ENCODE data around the gene PIH1D2. TPM values are rescaled to one million over a fixed set of nuclear protein-coding genes. Genes with fewer than 3 reads are reported as not detected.

The PIH1D2 gene
- total and polyA plus RNA-seq, 9 of the 15 experiments (the other 6 are each of a cell fraction or from before 2014, with no cell fraction given) = 1.5 to 5.4 (median 3.0) TPM

- TF ChIP-seq ZBTB49 (CRISPR knock-in tag; IDR thresholded peaks at IDR 0.05; ENCODE audit: borderline replicate concordance) (no peak), CEBPZ (IDR thresholded peaks at IDR 0.05; ENCODE audit: borderline replicate concordance, low read depth, low read length) (no peak), DNMT1 (IDR thresholded peaks at IDR 0.05) (no peak), BRCA1 (IDR thresholded peaks at IDR 0.05) (no peak), BRCA1 (CRISPR knock-in tag; IDR thresholded peaks at IDR 0.05) (no peak), ZNF277 (CRISPR knock-in tag; IDR thresholded peaks at IDR 0.05; ENCODE audit: borderline replicate concordance) (no peak), UBTF (IDR thresholded peaks at IDR 0.05; ENCODE audit: borderline replicate concordance in 1 of 2, low read depth in 2 of 2, low read length in 2 of 2) (peak in 1 of 2 experiments; percentile 74; a peak in 1 of 4 replicates), NEUROD1 (IDR thresholded peaks at IDR 0.05; ENCODE audit: borderline replicate concordance, low read depth, low read length, partially characterized antibody) (no peak), ZNF3 (CRISPR knock-in tag; IDR thresholded peaks at IDR 0.05) (no peak), JUN (IDR thresholded peaks at IDR 0.05; ENCODE audit: borderline replicate concordance, low read depth, low read length) (no peak), JUN (CRISPR knock-in tag; IDR thresholded peaks at IDR 0.05; ENCODE audit: borderline replicate concordance) (no peak), DIDO1 (tag; IDR thresholded peaks at IDR 0.05; ENCODE audit: low read depth) (peak; percentile 75), HDAC6 (IDR thresholded peaks at IDR 0.05; ENCODE audit: low read depth, low read length) (no peak), XRCC4 (IDR thresholded peaks at IDR 0.05; ENCODE audit: extremely low read depth, insufficient read depth, insufficient read length) (no peak)
Measured at GRCh38 chr11:112086422-112087191, 12.8 kb upstream of the PIH1D2 start, which contains the start of the genes SDHD and TIMM8B (continued).
